ENCODE measurements around the gene SIAE. TPM values are rescaled to one million over a fixed set of nuclear protein-coding genes. Genes with fewer than 3 reads are reported as not detected.

The SIAE gene
- total RNA-seq, 3 donors from 2014 or later: 81.7 to 232 (median 147) TPM

DNA sequence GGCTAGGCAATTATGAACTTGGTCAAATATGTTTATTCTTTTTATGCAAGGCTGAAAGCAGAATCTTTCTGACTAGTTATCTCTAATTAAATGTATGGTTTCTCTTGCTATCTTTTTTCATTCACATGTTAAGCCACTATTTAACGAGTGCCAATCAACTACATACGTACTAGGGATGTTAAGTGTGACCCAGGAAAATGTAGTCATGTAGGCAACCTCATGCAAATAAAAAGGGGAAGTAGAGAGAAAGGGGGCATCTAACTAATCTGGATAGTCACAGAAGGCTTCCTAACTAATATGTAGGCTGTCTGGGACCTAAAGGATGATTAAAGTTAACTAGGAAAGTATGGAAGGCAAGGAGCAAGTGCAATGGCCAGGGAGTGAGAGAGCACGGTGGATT is 27.4 kb downstream of the SIAE start:
- DNase-seq (no peak), ATAC-seq (no peak)
- Histone ChIP-seq H3K4me3 (no peak overlapping the region), H3K4me1 (ENCODE audit: low read depth) (no peaks in the 10 kb centered on the region), H3K9me3 (no peaks in the 10 kb centered on the region), H3K36me3 (ENCODE audit: low read depth) (no peaks in the 10 kb centered on the region)
- TF ChIP-seq, protein P1, sequence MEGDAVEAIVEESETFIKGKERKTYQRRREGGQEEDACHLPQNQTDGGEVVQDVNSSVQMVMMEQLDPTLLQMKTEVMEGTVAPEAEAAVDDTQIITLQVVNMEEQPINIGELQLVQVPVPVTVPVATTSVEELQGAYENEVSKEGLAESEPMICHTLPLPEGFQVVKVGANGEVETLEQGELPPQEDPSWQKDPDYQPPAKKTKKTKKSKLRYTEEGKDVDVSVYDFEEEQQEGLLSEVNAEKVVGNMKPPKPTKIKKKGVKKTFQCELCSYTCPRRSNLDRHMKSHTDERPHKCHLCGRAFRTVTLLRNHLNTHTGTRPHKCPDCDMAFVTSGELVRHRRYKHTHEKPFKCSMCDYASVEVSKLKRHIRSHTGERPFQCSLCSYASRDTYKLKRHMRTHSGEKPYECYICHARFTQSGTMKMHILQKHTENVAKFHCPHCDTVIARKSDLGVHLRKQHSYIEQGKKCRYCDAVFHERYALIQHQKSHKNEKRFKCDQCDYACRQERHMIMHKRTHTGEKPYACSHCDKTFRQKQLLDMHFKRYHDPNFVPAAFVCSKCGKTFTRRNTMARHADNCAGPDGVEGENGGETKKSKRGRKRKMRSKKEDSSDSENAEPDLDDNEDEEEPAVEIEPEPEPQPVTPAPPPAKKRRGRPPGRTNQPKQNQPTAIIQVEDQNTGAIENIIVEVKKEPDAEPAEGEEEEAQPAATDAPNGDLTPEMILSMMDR (IDR thresholded peaks at IDR 0.05): no peak
- intact Hi-C loops (cut with DNase I, micrococcal nuclease): no loop called here

DNA sequence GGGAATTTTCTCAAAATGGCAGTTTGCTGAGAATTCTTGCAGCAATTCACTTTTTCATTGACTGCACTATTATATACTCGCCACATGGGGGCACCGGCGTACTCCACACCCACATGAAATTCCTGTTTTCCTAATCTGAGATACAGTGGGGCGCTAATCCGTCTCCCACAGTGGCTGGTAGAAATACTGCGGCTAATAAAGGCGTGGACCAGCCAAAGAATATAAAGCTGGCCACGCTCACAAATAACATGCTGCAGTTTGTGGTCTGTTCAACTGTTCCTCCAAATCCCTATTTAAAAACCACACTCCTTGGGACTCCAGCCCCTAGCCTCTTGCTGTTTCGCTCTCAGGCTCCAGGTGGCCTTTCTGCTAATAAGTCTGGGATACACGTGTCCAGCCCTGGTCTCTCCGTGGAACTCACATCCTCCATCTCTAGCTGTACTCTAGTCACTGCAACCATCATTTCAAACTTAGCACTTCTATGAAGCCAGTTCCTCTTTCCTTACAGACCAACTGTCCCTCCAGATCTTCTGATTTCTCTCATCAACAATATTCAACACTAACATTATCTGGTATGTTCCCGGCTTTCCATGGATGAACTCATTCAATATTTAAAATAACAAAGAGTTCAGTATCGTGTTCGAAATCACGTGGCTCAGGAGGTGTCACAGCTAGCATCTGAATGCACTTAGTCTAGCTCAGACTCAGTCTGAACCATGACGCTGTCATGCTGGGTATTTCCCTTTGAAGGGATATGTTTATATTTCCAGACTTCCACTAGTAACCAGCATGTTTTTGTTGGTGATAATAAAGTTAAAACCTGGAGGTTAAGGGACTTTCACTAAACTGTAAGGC is 28.9 kb downstream of the SIAE start:
- no peaks in the 10 kb centered on the region for H3K9me3 ChIP-seq
- DNase-seq (peak in 2 of 3 donors; percentile 16 to 54), ATAC-seq (peak; percentile 91)
- H3K4me3 ChIP-seq: no peak overlapping the region
- intact Hi-C loops (cut with DNase I, micrococcal nuclease): no loop called here
- no peaks in the 10 kb centered on the region for H3K4me1 ChIP-seq (ENCODE audit: low read depth)
- TF ChIP-seq, protein P1 (IDR thresholded peaks at IDR 0.05): peak; percentile 51
- no peaks in the 10 kb centered on the region for H3K36me3 ChIP-seq (ENCODE audit: low read depth)

DNA sequence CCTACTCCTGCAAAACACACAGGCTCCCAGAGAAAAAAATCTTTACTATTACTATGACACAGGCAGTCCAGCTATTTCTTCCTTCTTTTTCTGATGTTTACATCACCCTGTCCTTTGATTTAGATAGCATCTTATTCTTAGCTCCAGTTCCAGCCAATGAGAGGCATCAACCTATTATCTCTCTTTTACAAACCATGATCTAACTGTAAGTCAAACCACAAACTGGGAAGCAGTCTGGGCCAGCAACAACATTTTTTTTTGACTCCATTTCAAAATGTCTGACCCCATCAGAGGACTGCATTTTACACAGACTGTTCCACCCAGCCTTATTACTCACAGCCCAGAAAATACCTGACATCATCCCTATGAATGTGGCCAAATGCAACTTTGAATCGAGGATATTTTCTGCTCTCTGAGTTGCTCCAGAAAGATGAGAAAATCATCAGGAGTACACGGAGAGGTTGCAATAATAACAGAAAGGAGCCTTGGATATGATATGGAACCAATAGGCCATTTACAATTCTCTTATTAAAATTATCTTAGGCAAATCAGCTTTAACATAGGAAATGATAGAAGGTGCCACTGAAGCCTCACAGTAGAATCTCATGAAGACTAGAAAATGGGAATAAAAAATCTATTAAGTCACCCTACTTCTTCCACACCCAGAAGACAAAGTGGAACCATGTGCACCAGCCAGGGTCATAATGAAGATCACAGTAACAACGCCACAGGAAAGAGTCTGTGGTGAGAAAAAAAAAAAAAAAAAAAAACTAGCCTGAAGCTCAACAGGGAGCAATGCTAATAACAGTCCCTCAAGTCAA is 29.7 kb downstream of the SIAE start:
- no peaks in the 10 kb centered on the region for H3K9me3 ChIP-seq
- intact Hi-C loops (cut with DNase I, micrococcal nuclease): no loop called here
- no peak overlapping the region for H3K4me3 ChIP-seq
- ATAC-seq (no peak), DNase-seq (no peak)
- no peaks in the 10 kb centered on the region for H3K4me1 ChIP-seq (ENCODE audit: low read depth)
- TF ChIP-seq, protein P1 (IDR thresholded peaks at IDR 0.05): no peak
- H3K36me3 ChIP-seq (ENCODE audit: low read depth): no peaks in the 10 kb centered on the region

DNA sequence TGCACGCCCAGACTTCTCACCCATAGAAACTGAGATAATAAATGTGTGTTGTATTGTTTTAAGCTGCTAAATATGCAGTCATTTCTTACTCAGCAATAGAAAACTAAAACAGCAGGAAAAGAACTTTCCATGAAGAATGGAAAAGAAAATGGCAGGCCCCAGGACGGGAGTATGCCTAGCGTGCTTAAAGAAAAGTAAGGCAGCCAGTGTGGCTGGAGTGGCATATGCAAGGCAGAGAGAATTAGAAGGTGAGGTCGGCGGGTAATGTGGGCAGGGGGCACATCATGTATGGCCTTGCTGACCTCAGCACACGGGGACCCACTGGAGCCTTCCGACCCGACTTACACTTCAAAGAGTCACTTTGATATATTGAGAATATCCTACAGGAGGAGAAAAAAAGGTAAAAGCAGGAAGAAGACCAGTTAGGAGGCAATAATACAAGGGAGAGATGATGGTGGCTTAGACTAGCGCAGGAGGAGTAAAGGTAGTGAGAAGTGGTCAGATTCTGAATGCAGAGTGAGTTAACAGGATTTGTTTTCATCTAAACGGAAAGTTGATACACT is 30.4 kb downstream of the SIAE start:
- TF ChIP-seq, protein P1 (IDR thresholded peaks at IDR 0.05): no peak
- ATAC-seq (no peak), DNase-seq (no peak)
- Histone ChIP-seq H3K4me3 (no peak overlapping the region), H3K36me3 (ENCODE audit: low read depth) (no peaks in the 10 kb centered on the region), H3K4me1 (ENCODE audit: low read depth) (no peaks in the 10 kb centered on the region), H3K9me3 (no peaks in the 10 kb centered on the region)
- intact Hi-C loops (cut with DNase I, micrococcal nuclease): no loop called here

DNA sequence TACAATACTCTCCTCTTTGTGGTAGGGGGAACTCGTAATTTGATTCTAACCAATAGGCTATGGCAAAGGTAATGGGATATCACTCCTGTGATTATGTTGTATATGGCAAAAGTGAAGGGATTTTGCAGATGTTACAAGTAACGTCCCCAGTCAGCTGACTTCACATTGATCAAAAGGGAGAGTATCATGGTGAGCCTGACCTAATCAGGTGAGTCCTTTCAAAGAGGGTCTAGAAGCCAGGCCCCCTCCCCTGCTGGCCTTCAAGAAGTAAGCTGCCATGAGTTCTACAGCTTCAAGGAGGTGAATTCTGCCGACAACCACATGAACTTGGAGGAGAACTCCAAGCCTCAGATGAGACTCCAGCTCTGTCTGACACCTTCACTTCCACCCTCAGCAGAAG is 30.9 kb downstream of the SIAE start:
- H3K4me3 ChIP-seq: no peak overlapping the region
- TF ChIP-seq, protein P1 (IDR thresholded peaks at IDR 0.05): no peak
- DNase-seq (no peak), ATAC-seq (no peak)
- no peaks in the 10 kb centered on the region for H3K36me3 ChIP-seq (ENCODE audit: low read depth)
- no peaks in the 10 kb centered on the region for H3K4me1 ChIP-seq (ENCODE audit: low read depth)
- H3K9me3 ChIP-seq: no peaks in the 10 kb centered on the region
- intact Hi-C loops (cut with DNase I, micrococcal nuclease): no loop called here
